A549 (cell line): ENCODE data around the gene FAM171A1. TPM values are rescaled to one million over a fixed set of nuclear protein-coding genes. Genes with fewer than 3 reads are reported as not detected.
A peak's percentile ranks its signal among the peaks of the same experiment; 100 is the strongest.

Source experiments
- ATAC-seq, 2 experiments: fragments of 200-7000 bp in 1 of 2; fragments of >200 bp in 1 of 2; cut with Nextera tagmentation in 1 of 2; cut with Tn5 transposase in 1 of 2; 3 replicates each; pipeline versions ENCODE4 v1.8.0 to v1.9.1; 2018 to 2020; ENCODE audit warnings: mild to moderate bottlenecking in 1 of 2, moderate library complexity in 1 of 2
- CTCF ChIA-PET: fragments of 300-600 bp; sonication (Branson Sonifier 250); formaldehyde crosslinking; extraction: SDS; loops from one replicate; lab custom pipeline; 2021; ENCODE audit warnings: antibody characterized with exemption, inconsistent platforms; lab: Yijun Ruan, JAX
- POLR2A ChIA-PET: fragments of 350-600 bp; formaldehyde crosslinking; extraction: SDS; loops from one replicate; lab custom pipeline; 2021; ENCODE audit warnings: antibody characterized with exemption, inconsistent platforms; lab: Yijun Ruan, JAX
- DNase-seq, 2 experiments: peaks; one replicate each; pipeline versions ENCODE4 v3.0.0 to v3.0.0-alpha.2; 2011 to 2016; ENCODE audit warnings: low read depth in 1 of 2, low spot score in 1 of 2
- FAIRE-seq: peaks from 2 replicates; lab custom pipeline; 2011; peaks lifted over from hg19 to GRCh38; lab: Jason Lieb, UNC
- H3K27ac ChIP-seq, 2 experiments: fragments of >200 bp; sonication (Bioruptor Twin); formaldehyde crosslinking; 3 replicates each; pipeline ENCODE4 v1.5.1; 2016 to 2017
- H3K4me1 ChIP-seq: fragments of >200 bp; sonication (Bioruptor Twin); formaldehyde crosslinking; 3 replicates; pipeline ENCODE4 v1.6.1; 2016
- H3K4me2 ChIP-seq: fragments of >200 bp; sonication (Bioruptor Twin); formaldehyde crosslinking; 3 replicates; pipeline ENCODE4 v1.6.1; 2016
- H3K4me3 ChIP-seq: fragments of >200 bp; sonication (Bioruptor Twin); formaldehyde crosslinking; 3 replicates; pipeline ENCODE4 v1.5.1; 2016
- H3K9me3 ChIP-seq: fragments of >200 bp; sonication (Bioruptor Twin); formaldehyde crosslinking; 3 replicates; pipeline ENCODE4 v1.6.1; 2016
- CBX2 ChIP-seq: fragments of 200-600 bp; sonication (generic); IDR thresholded peaks from 2 replicates; pipeline ENCODE4 v1.6.1; 2016; ENCODE audit warnings: low read depth, mild to moderate bottlenecking, borderline replicate concordance
- CTCF ChIP-seq: fragments of >200 bp; sonication (Bioruptor Twin); formaldehyde crosslinking; IDR thresholded peaks from 3 replicates; pipeline ENCODE4 v1.5.1; 2016
- EHMT2 ChIP-seq: fragments of 200-600 bp; sonication (generic); IDR thresholded peaks from 2 replicates; pipeline ENCODE4 v1.6.1; 2016; ENCODE audit warnings: antibody characterized with exemption, low read depth, mild to moderate bottlenecking, moderate library complexity
- FOSB ChIP-seq: fragments of 250-450 bp; sonication (Bioruptor Pico); IDR thresholded peaks from 2 replicates; pipeline ENCODE4 v1.5.0; 2020; ENCODE audit warnings: mild to moderate bottlenecking, moderate library complexity
- FOSL2 ChIP-seq, 2 experiments: fragments of 450-650 bp in 1 of 2; fragments of >200 bp in 1 of 2; sonication (Bioruptor Twin) in 1 of 2; formaldehyde crosslinking; IDR thresholded peaks; 2 replicates each; pipeline versions ENCODE4 v1.5.0 to v1.6.1; 2016 to 2020; ENCODE audit warnings: mild to moderate bottlenecking in 1 of 2, moderate library complexity in 1 of 2
- HEYL ChIP-seq: fragments of 250-450 bp; sonication (Bioruptor Pico); IDR thresholded peaks from 2 replicates; pipeline ENCODE4 v1.8.0; 2021; ENCODE audit warnings: mild to moderate bottlenecking, moderate library complexity
- HOXA7 ChIP-seq: fragments of 250-450 bp; sonication (Bioruptor Pico); IDR thresholded peaks from 2 replicates; pipeline ENCODE4 v1.5.0; 2020; ENCODE audit warnings: mild to moderate bottlenecking, moderate library complexity
- MYC ChIP-seq: IDR thresholded peaks from 2 replicates; pipeline ENCODE4 v1.6.1; 2012; ENCODE audit warnings: mild to moderate bottlenecking, inconsistent platforms, low read length, improper control_type of control experiment, borderline replicate concordance
- NFE2L2 ChIP-seq: fragments of 150-350 bp; conservative IDR thresholded peaks from 2 replicates; pipeline ENCODE4 v1.6.1; 2014; ENCODE audit warnings: low read length
- RARB ChIP-seq: fragments of 250-450 bp; sonication (Bioruptor Pico); IDR thresholded peaks from 2 replicates; pipeline ENCODE4 v1.8.0; 2021; ENCODE audit warnings: mild to moderate bottlenecking, moderate library complexity
- RNF2 ChIP-seq: fragments of 200-600 bp; sonication (generic); IDR thresholded peaks from 2 replicates; pipeline ENCODE4 v1.6.1; 2016; ENCODE audit warnings: low read depth, mild to moderate bottlenecking, antibody characterized with exemption, moderate library complexity, borderline replicate concordance
- SREBF2 ChIP-seq: fragments of 450-650 bp; IDR thresholded peaks from 2 replicates; pipeline ENCODE4 v1.6.1; 2014; ENCODE audit warnings: mild to moderate bottlenecking, moderate library complexity
- ZFP36 ChIP-seq: fragments of 450-650 bp; IDR thresholded peaks from 2 replicates; pipeline ENCODE4 v1.6.1; 2014; ENCODE audit warnings: borderline replicate concordance; ENCODE audit not compliant: partially characterized antibody
- ZSCAN20 ChIP-seq: fragments of 250-450 bp; sonication (Bioruptor Pico); IDR thresholded peaks from 2 replicates; pipeline ENCODE4 v1.8.0; 2022; ENCODE audit warnings: mild to moderate bottlenecking, moderate library complexity
- WGBS: methylation state at CpG from one replicate; pipeline ENCODE4 v1.1.6; 2017; ENCODE audit errors: missing lambda C conversion rate; 5-methylcytosine and 5-hydroxymethylcytosine counted together
- polyA plus RNA-seq, 4 experiments: library from polyadenylated mRNA; depleted of rRNA in 3 of 4; stranded (reverse); fragments of >200 nt; fragmentation: RNase III in 1 of 4; extraction: RNeasy Plus Mini Kit Qiagen cat#74134 plus additional on column Dnase treatment in 1 of 4; gene quantifications; 2 replicates in 3 of 4; 3 replicates in 1 of 4; pipeline ENCODE4 v1.2.3, GENCODE V29; 2011 to 2017

The FAM171A1 gene
- polyA plus RNA-seq, 2 of the 4 experiments (the other 2 are of a cell fraction): 13.8 to 15.2 TPM

GRCh38 chr10:15238555-15239335, 132.3 kb downstream of the FAM171A1 start:
- ATAC-seq: no peak
- Histone ChIP-seq H3K27ac (no peak overlapping the region), H3K4me2 (no peak overlapping the region), H3K4me1 (no peaks in the 10 kb centered on the region), H3K4me3 (no peak overlapping the region), H3K9me3 (no peaks in the 10 kb centered on the region)
- CTCF ChIA-PET: interaction anchor here (0.6 to 1.4 kb wide), 2 partner anchors 13 to 1884 kb away, joined by 3 to 4 read pairs; no protein-coding TSS in a partner anchor
- WGBS: 86% methylated on average over 12 of the region's 12 CpGs
- no peak for DNase-seq
- POLR2A ChIA-PET: no interaction called here
- no peak for FAIRE-seq
- no peak for TF ChIP-seq CTCF

GRCh38 chr10:15237351-15237750, 133.7 kb downstream of the FAM171A1 start:
- ATAC-seq (peak; percentile 70 to 79; a peak in 5 of 6 replicates), FAIRE-seq (no peak), DNase-seq (peak; percentile 13 to 59)
- Histone ChIP-seq H3K4me2 (no peak overlapping the region), H3K27ac (no peak overlapping the region), H3K9me3 (no peaks in the 10 kb centered on the region), H3K4me3 (no peak overlapping the region), H3K4me1 (no peaks in the 10 kb centered on the region)
- 76% methylated on average over 5 of the region's 5 CpGs for WGBS
- POLR2A ChIA-PET: no interaction called here
- TF ChIP-seq FOSL2 (IDR thresholded peaks at IDR 0.05) (no peak), FOSL2 (CRISPR knock-in tag; IDR thresholded peaks at IDR 0.05) (no peak), EHMT2 (no peak), CBX2 (no peak), ZFP36 (no peak), MYC (no peak)
- CTCF ChIA-PET: no interaction called here

- FAIRE-seq: no peak
- ChIA-PET CTCF (no interaction called here), POLR2A (no interaction called here)
These were observed 134.7 kb downstream of the FAM171A1 start for GRCh38 chr10:15236340-15236739.

GRCh38 chr10:15232279-15232678, 138.8 kb downstream of the FAM171A1 start:
- FAIRE-seq: no peak
- POLR2A ChIA-PET: no interaction called here
- H3K4me2 ChIP-seq: no peak overlapping the region
- DNase-seq: no peak
- WGBS: 73% methylated on average over 8 of the region's 8 CpGs
- no peak for TF ChIP-seq RNF2
- TF ChIP-seq HEYL (CRISPR knock-in tag): no peak
- no peak for TF ChIP-seq HOXA7
- TF ChIP-seq NFE2L2: no peak
- TF ChIP-seq, all 56 proteins: peak for 0
- Histone ChIP-seq H3K4me3 (no peak overlapping the region), H3K27ac (no peak overlapping the region), H3K9me3 (no peaks in the 10 kb centered on the region), H3K4me1 (no peaks in the 10 kb centered on the region)
- no peak for ATAC-seq
- CTCF ChIA-PET: no interaction called here

More at GRCh38 chr10:15236340-15236739, 134.7 kb downstream of the FAM171A1 start:
- H3K27ac ChIP-seq: no peak overlapping the region
- TF ChIP-seq SREBF2 (no peak), FOSB (CRISPR knock-in tag) (no peak), ZSCAN20 (CRISPR knock-in tag) (no peak), RARB (no peak)
- TF ChIP-seq, all 56 proteins: peak for 0
- no peak for DNase-seq
- WGBS: 75% methylated on average over 9 of the region's 9 CpGs
- Histone ChIP-seq H3K4me2 (no peak overlapping the region), H3K4me1 (no peaks in the 10 kb centered on the region), H3K9me3 (no peaks in the 10 kb centered on the region), H3K4me3 (no peak overlapping the region)
- peak; percentile 50 to 68; a peak in 4 of 6 replicates for ATAC-seq
